COLO668 (cell line): Measurements from ENCODE around the gene NAXE.
"Not testable (repeated sequence)": the region's sequence is repeated elsewhere in the genome, so short reads cannot be mapped to it uniquely, and the experiment has no call there.

Experiments used
- DNase-seq: peaks from one replicate; lab custom pipeline; 2025; ENCODE audit not compliant: unreplicated experiment; lab: John Stamatoyannopoulos, UW

NAXE gene

GRCh38 chr1:156592910-156593660 lies 1.5 kb downstream of the NAXE start:
- DNase-seq = peak; percentile 86

GRCh38 chr1:156593661-156593989 lies 2.0 kb downstream of the NAXE start:
- no peak for DNase-seq

- no peak for DNase-seq
Measured at GRCh38 chr1:156594190-156594589, 2.6 kb downstream of the NAXE start.

- DNase-seq = no peak
Measured at GRCh38 chr1:156595016-156595415, 3.4 kb downstream of the NAXE start.

GRCh38 chr1:156596426-156596825 lies 4.8 kb downstream of the NAXE start:
- no peak for DNase-seq

- no peak for DNase-seq
Measured at GRCh38 chr1:156598125-156598524, 6.5 kb downstream of the NAXE start.

- no peak for DNase-seq
Measured at GRCh38 chr1:156598731-156599432, 7.3 kb downstream of the NAXE start.

GRCh38 chr1:156599811-156600210 lies 8.2 kb downstream of the NAXE start:
- DNase-seq = no peak

GRCh38 chr1:156600733-156601121 lies 9.2 kb downstream of the NAXE start:
- peak; percentile 43 for DNase-seq

- peak; percentile 77 for DNase-seq
Measured at GRCh38 chr1:156601122-156601830, 9.7 kb downstream of the NAXE start, which contains the start of gene GPATCH4. GPATCH4 (minus strand) TSS chr1:156601479.

GRCh38 chr1:156601892-156602291 lies 10.3 kb downstream of the NAXE start:
- no peak for DNase-seq

- no peak for DNase-seq
Measured at GRCh38 chr1:156602557-156602993, 11.0 kb downstream of the NAXE start.

GRCh38 chr1:156607344-156607743 lies 15.8 kb downstream of the NAXE start:
- not testable (repeated sequence) for DNase-seq

- peak; percentile 67 for DNase-seq
Measured at GRCh38 chr1:156608036-156608674, 16.6 kb downstream of the NAXE start.

- peak; percentile 79 for DNase-seq
Measured at GRCh38 chr1:156608981-156609380, 17.4 kb downstream of the NAXE start.

GRCh38 chr1:156610072-156610471 lies 18.5 kb downstream of the NAXE start:
- not testable (repeated sequence) for DNase-seq

- no peak for DNase-seq
Measured at GRCh38 chr1:156612666-156613065, 21.1 kb downstream of the NAXE start.

- DNase-seq = no peak
Measured at GRCh38 chr1:156615946-156616345, 24.4 kb downstream of the NAXE start.

GRCh38 chr1:156616463-156616862 lies 24.9 kb downstream of the NAXE start:
- peak; percentile 73 for DNase-seq

- peak; percentile 54 for DNase-seq
Measured at GRCh38 chr1:156618853-156619581, 27.4 kb downstream of the NAXE start, which contains the start of gene HAPLN2. HAPLN2 (plus strand) TSS chr1:156619415; CDS start chr1:156623491, 4,076 bp downstream.

GRCh38 chr1:156619582-156619955 lies 28.0 kb downstream of the NAXE start:
- no peak for DNase-seq
